Right atrium auricular region (tissue), 2 donors: ENCODE measurements around the gene C20orf144. TPM values are rescaled to one million over a fixed set of nuclear protein-coding genes. Genes with fewer than 3 reads are reported as not detected.
"Not testable (repeated sequence)": the region's sequence is repeated elsewhere in the genome, so short reads cannot be mapped to it uniquely, and the experiment has no call there.

Experiments used
- DNase-seq: peaks from one replicate; pipeline ENCODE4 v3.0.0-alpha.2; 2019; ENCODE audit warnings: low spot score
- H3K27ac ChIP-seq, 2 donors: fragments of 200-600 bp; sonication (generic); 1 replicate in 1 of 2; 2 replicates in 1 of 2; pipeline ENCODE4 v1.5.1; 2016 to 2019
- H3K27me3 ChIP-seq, 2 donors: fragments of 200-600 bp; sonication (generic); one replicate each; pipeline versions ENCODE4 v1.5.1 to v1.6.0; 2017 to 2019
- H3K36me3 ChIP-seq: fragments of 200-600 bp; sonication (generic); one replicate; pipeline ENCODE4 v1.5.1; 2016
- H3K4me1 ChIP-seq, 2 donors: fragments of 200-600 bp; sonication (generic); one replicate each; pipeline versions ENCODE4 v1.5.1 to v1.6.0; 2017 to 2019
- H3K4me3 ChIP-seq, 2 donors: fragments of 200-600 bp; sonication (generic); 1 replicate in 1 of 2; 2 replicates in 1 of 2; pipeline ENCODE4 v1.5.1; 2017 to 2019; ENCODE audit warnings: mild to moderate bottlenecking in 1 of 2, moderate library complexity in 1 of 2
- H3K9me3 ChIP-seq, 2 donors: fragments of 200-600 bp; sonication (generic); one replicate each; pipeline ENCODE4 v1.5.1; 2019
- CTCF ChIP-seq, 2 donors: fragments of 200-600 bp; sonication (generic); IDR thresholded peaks; one replicate each; pipeline ENCODE4 v1.5.1; 2019; ENCODE audit warnings: antibody characterized with exemption in 2 of 2
- total RNA-seq, 2 donors: library from RNA; depleted of rRNA; stranded (reverse); fragments of >200 nt; gene quantifications; one replicate each; pipeline ENCODE4 v1.1.0, GENCODE V29; 2016

The C20orf144 gene
- total RNA-seq, 2 donors from 2014 or later, result not detected

- no peak overlapping the region for H3K4me3 ChIP-seq
- no peak for DNase-seq
- H3K27ac ChIP-seq, result no peak overlapping the region
- no peaks in the 10 kb centered on the region for H3K4me1 ChIP-seq
- no peak for TF ChIP-seq CTCF (IDR thresholded peaks at IDR 0.05)
- H3K9me3 ChIP-seq, result no peaks in the 10 kb centered on the region
- no peaks in the 10 kb centered on the region for H3K27me3 ChIP-seq
- H3K36me3 ChIP-seq, result peaks cover 45% of the 10 kb centered on the region
These were observed 34.4 kb upstream of the C20orf144 start for GRCh38 chr20:33627577-33628216.

GRCh38 chr20:33629533-33629932 is 32.6 kb upstream of the C20orf144 start:
- H3K4me3 ChIP-seq, result no peak overlapping the region
- peaks cover 50% of the 10 kb centered on the region for H3K36me3 ChIP-seq
- H3K27ac ChIP-seq, result no peak overlapping the region
- no peak for DNase-seq
- H3K9me3 ChIP-seq, result no peaks in the 10 kb centered on the region
- H3K4me1 ChIP-seq, result no peaks in the 10 kb centered on the region
- no peaks in the 10 kb centered on the region for H3K27me3 ChIP-seq
- no peak for TF ChIP-seq CTCF (IDR thresholded peaks at IDR 0.05)

GRCh38 chr20:33629979-33630378 is 32.1 kb upstream of the C20orf144 start:
- H3K4me3 ChIP-seq, result no peak overlapping the region
- no peak overlapping the region for H3K27ac ChIP-seq
- no peak for TF ChIP-seq CTCF (IDR thresholded peaks at IDR 0.05)
- no peak for DNase-seq
- H3K27me3 ChIP-seq, result no peaks in the 10 kb centered on the region
- H3K36me3 ChIP-seq, result peaks cover 50% of the 10 kb centered on the region
- no peaks in the 10 kb centered on the region for H3K4me1 ChIP-seq
- no peaks in the 10 kb centered on the region for H3K9me3 ChIP-seq

GRCh38 chr20:33630507-33630906 is 31.6 kb upstream of the C20orf144 start:
- Histone ChIP-seq H3K27me3 (no peaks in the 10 kb centered on the region), H3K27ac (no peak overlapping the region), H3K9me3 (no peaks in the 10 kb centered on the region), H3K4me1 (no peaks in the 10 kb centered on the region), H3K36me3 (peaks cover 49% of the 10 kb centered on the region), H3K4me3 (no peak overlapping the region)
- TF ChIP-seq CTCF (IDR thresholded peaks at IDR 0.05), result no peak
- DNase-seq, result no peak

- H3K27me3 ChIP-seq, H3K9me3 ChIP-seq, DNase-seq, H3K4me3 ChIP-seq, H3K4me1 ChIP-seq, H3K27ac ChIP-seq: not testable (repeated sequence)
- H3K36me3 ChIP-seq, result peaks cover 45% of the 10 kb centered on the region
These were observed 30.2 kb upstream of the C20orf144 start for GRCh38 chr20:33631910-33632309.

- DNase-seq, result no peak
- no peaks in the 10 kb centered on the region for H3K4me1 ChIP-seq
- peaks cover 40% of the 10 kb centered on the region for H3K36me3 ChIP-seq
- no peak overlapping the region for H3K4me3 ChIP-seq
- no peak overlapping the region for H3K27ac ChIP-seq
- no peaks in the 10 kb centered on the region for H3K27me3 ChIP-seq
- no peaks in the 10 kb centered on the region for H3K9me3 ChIP-seq
- TF ChIP-seq CTCF (IDR thresholded peaks at IDR 0.05), result no peak
These were observed 26.8 kb upstream of the C20orf144 start for GRCh38 chr20:33635341-33635740.
